ENCODE data around the gene RPL6. TPM values are rescaled to one million over a fixed set of nuclear protein-coding genes. Genes with fewer than 3 reads are reported as not detected.

Gene RPL6
- total and polyA plus RNA-seq, 9 of the 15 experiments (the other 6 are each of a cell fraction or from before 2014, with no cell fraction given) = 1,519 to 3,103 (median 2,396) TPM

GRCh38 chr12:112409064-112409905 is at the start of gene RPL6 (continued):
- 0 out of 4 replicates have a peak, but pooled peaks of 1 of the 2 experiments have one; percentile 64 for TF ChIP-seq ZMIZ1 (IDR thresholded peaks at IDR 0.05; ENCODE audit: low read depth in 2 of 2, low read length in 2 of 2)
- no peak; a peak in 1 of 4 replicates for TF ChIP-seq KDM4B (IDR thresholded peaks at IDR 0.05; ENCODE audit: borderline replicate concordance in 2 of 2, low read depth in 1 of 2)
- TF ChIP-seq ATF2 (CRISPR knock-in tag; IDR thresholded peaks at IDR 0.05) = no peak
- peak; percentile 38; the same call in 1 of the 2 replicates for TF ChIP-seq HES1 (IDR thresholded peaks at IDR 0.05; ENCODE audit: low read depth)
- no peak for TF ChIP-seq HDAC8 (tag; IDR thresholded peaks at IDR 0.05)
- 0 out of 2 replicates have a peak, but pooled peaks have one; percentile 48 for TF ChIP-seq TRIM25 (IDR thresholded peaks at IDR 0.05; ENCODE audit: borderline replicate concordance)
- TF ChIP-seq MXD1 (CRISPR knock-in tag; IDR thresholded peaks at IDR 0.05; ENCODE audit: borderline replicate concordance, poor library complexity, severe bottlenecking) = no peak
- TF ChIP-seq ZNF184 (CRISPR knock-in tag; IDR thresholded peaks at IDR 0.05) = no peak
- TF ChIP-seq ZNF518B (CRISPR knock-in tag; IDR thresholded peaks at IDR 0.05) = no peak
- peak; percentile 18; the same call in 1 of the 2 replicates for TF ChIP-seq XRCC5 (IDR thresholded peaks at IDR 0.05; ENCODE audit: low read depth, low read length)
- TF ChIP-seq NR0B1 (IDR thresholded peaks at IDR 0.05; ENCODE audit: partially characterized antibody) = no peak

Measured in K562 (cell line).